HG03575 (cell line): ENCODE results near the gene GLB1L2.
"Not testable (repeated sequence)": the region's sequence is repeated elsewhere in the genome, so short reads cannot be mapped to it uniquely, and the experiment has no call there.

Source experiments
- ATAC-seq: cut with Tn5 transposase; IDR thresholded peaks from one replicate; pipeline ENCODE4 v1.9.1; 2021; ENCODE audit not compliant: unreplicated experiment, insufficient number of reproducible peaks, low FRiP score; ENCODE audit errors: extremely low read depth

Gene GLB1L2

DNA sequence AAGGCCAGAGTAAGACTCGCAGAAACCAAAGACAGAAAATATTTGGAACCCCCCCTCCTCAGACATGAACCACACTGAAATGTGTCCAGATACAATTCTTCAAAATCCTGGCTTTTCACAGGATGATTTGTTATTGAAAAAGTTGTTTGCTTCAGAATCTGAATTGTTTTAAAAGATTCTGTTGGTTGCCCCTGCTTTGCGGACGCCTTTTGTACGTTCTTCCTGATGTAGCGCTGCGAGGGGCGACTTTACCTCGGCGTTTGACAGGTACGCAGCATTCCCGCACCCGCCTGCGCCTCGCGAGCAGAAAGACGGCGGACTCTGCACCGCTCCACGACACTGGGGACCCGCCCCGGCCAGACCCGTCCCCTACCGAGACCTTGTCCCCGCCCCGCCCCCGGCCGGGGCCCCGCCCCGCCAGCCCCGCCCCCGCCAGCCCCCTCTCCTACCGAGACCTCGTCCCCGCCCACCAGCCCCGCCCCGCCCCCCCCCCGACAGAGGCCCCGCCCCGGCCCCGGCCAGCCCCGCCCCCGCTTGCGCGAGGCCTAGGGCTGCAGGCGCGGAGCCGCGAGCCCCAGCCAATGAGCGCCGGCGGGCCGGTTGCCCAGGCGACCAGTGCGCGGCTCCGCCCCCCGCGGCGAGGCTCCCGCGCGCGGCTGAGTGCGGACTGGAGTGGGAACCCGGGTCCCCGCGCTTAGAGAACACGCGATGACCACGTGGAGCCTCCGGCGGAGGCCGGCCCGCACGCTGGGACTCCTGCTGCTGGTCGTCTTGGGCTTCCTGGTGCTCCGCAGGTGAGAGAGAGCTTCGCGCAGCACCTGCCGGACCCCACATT, at the start of gene GLB1L2:
Gene GLB1L2, plus strand, starts transcription at position 635 of the 835 bp plus-strand sequence. Its CDS starts 74 bp downstream, at position 709.
- ATAC-seq = no peak

GRCh38 chr11:134282121-134283045, 49.4 kb upstream of the GLB1L2 start:
- no peak for ATAC-seq

DNA sequence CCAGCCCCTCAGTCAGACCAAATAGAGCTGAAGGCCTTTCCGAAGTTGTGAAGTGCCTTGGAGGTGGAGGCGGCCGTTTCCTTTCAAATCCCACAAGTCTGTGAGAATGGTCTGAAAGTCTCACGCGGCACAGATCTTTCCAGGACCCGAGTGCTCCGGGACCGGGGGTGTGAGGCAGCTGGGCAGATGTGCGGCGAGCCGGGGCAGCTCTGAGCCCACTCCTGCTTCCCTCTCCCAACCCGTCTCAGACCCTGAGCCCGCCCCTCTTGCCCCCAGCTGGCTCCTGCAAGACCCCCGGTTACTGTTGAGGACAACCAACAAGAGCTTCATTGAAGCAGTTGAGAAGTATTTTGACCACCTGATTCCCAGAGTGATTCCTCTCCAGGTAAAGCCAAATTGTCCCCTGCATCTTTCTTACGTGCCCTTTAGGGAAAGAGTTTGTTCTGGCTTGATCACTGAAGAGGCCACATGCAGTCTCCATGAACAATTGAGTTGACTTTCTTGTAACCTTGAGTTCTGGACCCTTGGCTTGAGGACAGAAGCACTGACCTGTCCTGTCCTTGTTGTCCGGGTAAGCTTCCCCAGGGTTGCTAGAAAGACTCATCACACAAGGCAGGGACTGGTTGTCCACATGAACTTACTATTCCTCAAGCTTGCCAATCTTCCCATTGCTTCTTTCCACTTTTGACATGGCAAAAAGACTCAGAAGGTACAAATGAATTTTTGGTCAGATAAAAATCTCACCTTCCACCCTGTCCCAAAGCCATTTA, 48.1 kb upstream of the GLB1L2 start:
- ATAC-seq = no peak

- not testable (repeated sequence) for ATAC-seq
These were observed 47.4 kb upstream of the GLB1L2 start for GRCh38 chr11:134284349-134284748.

GRCh38 chr11:134287561-134287960, 44.2 kb upstream of the GLB1L2 start:
- no peak for ATAC-seq

DNA sequence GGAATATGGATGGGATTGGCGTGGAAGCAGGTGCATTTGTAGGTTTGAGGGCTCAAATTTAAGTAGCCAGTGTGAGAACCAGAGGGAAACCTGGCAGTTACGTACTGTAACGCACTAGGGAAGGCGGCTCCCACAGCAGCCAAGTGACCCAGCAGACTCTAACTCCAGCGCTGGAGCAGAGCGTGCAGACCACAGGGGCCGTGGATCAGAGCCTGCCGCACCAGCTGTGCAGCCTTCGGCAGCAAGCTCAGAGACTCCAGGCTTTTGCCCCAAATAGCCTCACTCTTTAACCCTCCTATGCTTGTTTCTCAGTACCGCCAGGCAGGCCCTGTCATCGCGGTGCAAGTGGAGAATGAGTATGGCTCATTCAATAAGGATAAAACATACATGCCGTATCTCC, 43.3 kb upstream of the GLB1L2 start:
- no peak for ATAC-seq

DNA sequence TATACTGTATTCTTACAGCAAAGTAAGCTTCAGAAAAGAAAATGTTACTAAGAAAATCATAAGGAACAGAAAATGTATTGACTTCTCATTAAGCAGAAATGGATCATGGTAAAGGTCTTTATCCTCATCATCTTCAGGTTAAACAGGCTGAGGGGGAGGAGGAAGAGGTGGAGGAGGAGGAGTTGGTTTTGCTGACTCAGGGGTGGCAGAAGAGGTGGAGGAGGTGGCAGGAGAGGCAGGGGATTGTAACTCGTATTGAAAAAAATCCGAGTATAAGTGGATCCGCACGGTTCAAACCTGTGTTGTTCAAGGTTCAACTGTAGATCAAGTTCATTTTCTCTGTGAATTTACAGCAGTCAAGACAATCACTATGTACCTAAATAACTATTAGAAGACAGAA, 42.6 kb upstream of the GLB1L2 start:
- ATAC-seq = no peak

GRCh38 chr11:134289789-134290188, 42.0 kb upstream of the GLB1L2 start:
- no peak for ATAC-seq

- ATAC-seq = no peak
These were observed 41.1 kb upstream of the GLB1L2 start for GRCh38 chr11:134290646-134291045.

DNA sequence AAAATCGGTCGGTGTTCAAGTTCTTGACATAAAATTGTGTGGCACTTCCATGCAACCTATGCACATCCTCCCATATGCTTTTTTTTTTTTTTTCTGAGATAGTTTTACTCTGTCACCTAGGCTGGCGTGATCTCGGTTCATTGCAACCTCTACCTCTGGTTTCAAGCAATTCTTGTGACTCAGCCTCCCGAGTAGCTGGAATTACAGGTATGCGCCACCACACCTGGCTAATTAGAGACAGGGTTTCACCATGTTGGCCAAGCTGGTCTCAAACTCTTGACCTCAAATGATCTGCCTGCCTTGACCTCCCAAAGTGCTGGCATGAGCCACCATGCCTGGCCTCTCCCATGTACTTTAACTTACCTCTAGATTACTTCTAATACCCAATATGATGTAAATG, 40.6 kb upstream of the GLB1L2 start:
- ATAC-seq = no peak

GRCh38 chr11:134292661-134293060, 39.1 kb upstream of the GLB1L2 start:
- ATAC-seq = no peak

GRCh38 chr11:134293119-134294113, 38.4 kb upstream of the GLB1L2 start:
- ATAC-seq = no peak

- ATAC-seq = no peak
These were observed 37.1 kb upstream of the GLB1L2 start for GRCh38 chr11:134294664-134295063.

DNA sequence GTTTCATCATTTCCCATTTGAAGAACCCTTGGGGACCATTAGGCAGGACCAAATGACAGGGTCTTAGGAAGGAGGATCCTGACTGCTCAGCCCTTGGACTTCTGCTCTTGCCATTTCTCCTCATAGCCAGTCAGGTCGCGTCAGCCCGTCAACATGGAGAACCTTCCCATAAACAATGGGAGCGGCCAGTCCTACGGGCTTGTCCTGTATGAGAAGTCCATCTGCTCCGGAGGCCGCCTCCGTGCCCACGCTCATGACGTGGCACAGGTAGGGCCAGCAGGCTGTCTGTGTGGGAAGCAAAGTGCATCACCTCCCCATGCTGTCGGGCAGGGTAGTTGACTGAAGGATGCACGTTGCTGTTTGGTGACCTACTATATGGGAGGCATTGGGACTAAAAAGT, 19.6 kb upstream of the GLB1L2 start:
- ATAC-seq = no peak

DNA sequence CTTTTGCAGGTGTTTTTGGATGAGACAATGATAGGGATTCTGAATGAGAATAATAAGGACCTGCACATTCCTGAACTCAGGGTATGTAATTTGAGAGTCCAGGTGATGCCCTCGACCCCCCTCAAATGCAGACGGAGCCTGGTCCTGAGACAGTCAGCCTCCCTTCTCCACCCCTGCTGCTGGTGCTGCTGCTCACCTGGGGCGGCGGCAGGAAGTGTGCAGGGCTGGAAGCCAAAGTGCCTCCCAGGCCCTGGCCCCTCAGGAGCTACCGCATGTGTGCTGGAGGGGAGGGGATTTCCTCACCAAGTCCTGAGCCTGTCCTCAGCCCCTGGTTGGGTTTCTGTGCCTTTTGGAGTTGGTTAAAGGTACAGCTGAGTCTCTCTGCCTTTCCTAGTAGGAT, 19.0 kb upstream of the GLB1L2 start:
- ATAC-seq = no peak

- ATAC-seq = no peak
These were observed 18.4 kb upstream of the GLB1L2 start for GRCh38 chr11:134313379-134313778.

GRCh38 chr11:134313821-134314607, 17.8 kb upstream of the GLB1L2 start:
- no peak for ATAC-seq
